IMR-90 (cell line): ENCODE data around the gene KCNN3. TPM values are rescaled to one million over a fixed set of nuclear protein-coding genes. Genes with fewer than 3 reads are reported as not detected.

Source experiments
- ATAC-seq: fragments of 200-7000 bp; cut with Tn5 transposase; 2 replicates; pipeline ENCODE4 v1.9.1; 2020; ENCODE audit warnings: low read depth, mild to moderate bottlenecking, moderate library complexity
- BruUV-seq: library from RNA; stranded (reverse); fragments of 400-500 nt; replicated peaks from 2 replicates; lab custom pipeline; 2021; lab: Mats Ljungman, UMichigan
- CTCF ChIA-PET: fragments of 300-600 bp; formaldehyde crosslinking; extraction: SDS; loops from one replicate; lab custom pipeline; 2021; ENCODE audit warnings: antibody characterized with exemption; lab: Yijun Ruan, JAX
- POLR2A ChIA-PET: fragments of 300-600 bp; sonication (Branson Sonifier 250); formaldehyde crosslinking; loops from one replicate; lab custom pipeline; 2022; ENCODE audit warnings: antibody characterized with exemption; ENCODE audit not compliant: unreplicated experiment; lab: Charles Lee
- DNase-seq: peaks from one replicate; pipeline ENCODE4 v3.0.0; 2013
- H2AFZ ChIP-seq: replicated peaks from 2 replicates; pipeline ENCODE3; 2013; ENCODE audit warnings: low read length, mild to moderate bottlenecking; ENCODE audit not compliant: poor library complexity
- H2AK5ac ChIP-seq: 2 replicates; pipeline ENCODE4 v1.6.1; 2013; ENCODE audit warnings: low read depth, low read length, inconsistent platforms
- H2AK9ac ChIP-seq: replicated peaks from 2 replicates; pipeline ENCODE3; 2013; ENCODE audit warnings: mild to moderate bottlenecking, low read depth, low read length, moderate library complexity; ENCODE audit not compliant: poor library complexity
- H2BK120ac ChIP-seq: 2 replicates; pipeline ENCODE4 v1.6.1; 2013; ENCODE audit warnings: low read depth, low read length, inconsistent platforms
- H2BK15ac ChIP-seq: 3 replicates; pipeline ENCODE4 v1.6.1; 2013; ENCODE audit warnings: low read depth, low read length, inconsistent platforms
- H2BK20ac ChIP-seq: 2 replicates; pipeline ENCODE4 v1.6.1; 2013; ENCODE audit warnings: low read depth, mild to moderate bottlenecking, inconsistent platforms, low read length, moderate library complexity
- H2BK5ac ChIP-seq: 2 replicates; pipeline ENCODE4 v1.6.1; 2013; ENCODE audit warnings: mild to moderate bottlenecking, low read depth, low read length, inconsistent platforms; ENCODE audit not compliant: poor library complexity, severe bottlenecking
- H3K14ac ChIP-seq: replicated peaks from 2 replicates; pipeline ENCODE4 v1.6.1; 2013; ENCODE audit warnings: low read depth, low read length, inconsistent platforms
- H3K18ac ChIP-seq: 2 replicates; pipeline ENCODE4 v1.6.1; 2013; ENCODE audit warnings: low read depth, low read length, control low read depth
- H3K23ac ChIP-seq: 2 replicates; pipeline ENCODE4 v1.6.1; 2013; ENCODE audit warnings: low read depth, low read length, inconsistent platforms
- H3K27ac ChIP-seq: 2 replicates; pipeline ENCODE4 v1.5.1; 2013; ENCODE audit warnings: mild to moderate bottlenecking, control low read depth, low read length; ENCODE audit not compliant: insufficient read depth
- H3K27me3 ChIP-seq: 2 replicates; pipeline ENCODE4 v1.6.1; 2013; ENCODE audit warnings: low read length; ENCODE audit not compliant: control insufficient read depth, insufficient read depth
- H3K36me3 ChIP-seq: 2 replicates; pipeline ENCODE4 v1.6.1; 2013; ENCODE audit warnings: low read length, mixed read lengths; ENCODE audit not compliant: control insufficient read depth, insufficient read depth
- H3K4ac ChIP-seq: 2 replicates; pipeline ENCODE4 v1.6.1; 2013; ENCODE audit warnings: low read depth, low read length, inconsistent platforms
- H3K4me1 ChIP-seq: 2 replicates; pipeline ENCODE4 v1.6.1; 2013; ENCODE audit warnings: low read length, mixed read lengths; ENCODE audit not compliant: control insufficient read depth, insufficient read depth
- H3K4me2 ChIP-seq: 2 replicates; pipeline ENCODE4 v1.6.1; 2013; ENCODE audit warnings: low read depth, mild to moderate bottlenecking, control low read depth, low read length, moderate library complexity
- H3K4me3 ChIP-seq: 2 replicates; pipeline ENCODE4 v1.5.1; 2013; ENCODE audit warnings: low read depth, mild to moderate bottlenecking, control low read depth, low read length, moderate library complexity; ENCODE audit not compliant: insufficient read depth
- H3K56ac ChIP-seq: 2 replicates; pipeline ENCODE4 v1.6.1; 2013; ENCODE audit warnings: low read length, inconsistent platforms; ENCODE audit not compliant: insufficient read depth; ENCODE audit errors: extremely low read depth
- H3K79me1 ChIP-seq, 2 experiments: 2 replicates each; pipeline ENCODE4 v1.6.1; 2013; ENCODE audit warnings: low read length in 2 of 2, inconsistent platforms in 1 of 2, low read depth in 1 of 2
- H3K9ac ChIP-seq: 2 replicates; pipeline ENCODE4 v1.6.1; 2013; ENCODE audit warnings: low read depth, low read length, control low read depth
- H3K9me1 ChIP-seq: 2 replicates; pipeline ENCODE4 v1.6.1; 2013; ENCODE audit warnings: low read length, inconsistent platforms; ENCODE audit not compliant: insufficient read depth
- H3K9me3 ChIP-seq: 2 replicates; pipeline ENCODE4 v1.6.1; 2013; ENCODE audit warnings: low read length; ENCODE audit not compliant: control insufficient read depth, insufficient read depth
- H4K20me1 ChIP-seq: 2 replicates; pipeline ENCODE4 v1.6.1; 2013; ENCODE audit warnings: low read length, inconsistent platforms; ENCODE audit not compliant: insufficient read depth
- H4K5ac ChIP-seq: 2 replicates; pipeline ENCODE4 v1.6.1; 2013; ENCODE audit warnings: mild to moderate bottlenecking, low read depth, low read length, control low read depth
- H4K8ac ChIP-seq, 2 experiments: 2 replicates each; pipeline ENCODE4 v1.6.1; 2013; ENCODE audit warnings: low read depth in 2 of 2, low read length in 2 of 2, control low read depth in 1 of 2, inconsistent platforms in 1 of 2
- H4K91ac ChIP-seq: 2 replicates; pipeline ENCODE4 v1.6.1; 2013; ENCODE audit warnings: low read depth, low read length, inconsistent platforms; ENCODE audit not compliant: insufficient read depth
- CEBPB ChIP-seq: IDR thresholded peaks from 2 replicates; pipeline ENCODE4 v1.6.1; 2012; ENCODE audit warnings: low read depth, low read length, improper control_type of control experiment
- CHD1 ChIP-seq: IDR thresholded peaks from 2 replicates; pipeline ENCODE4 v1.6.1; 2012; ENCODE audit warnings: low read depth, low read length, improper control_type of control experiment
- MAFK ChIP-seq: IDR thresholded peaks from 2 replicates; pipeline ENCODE4 v1.6.1; 2012; ENCODE audit warnings: low read depth, low read length, improper control_type of control experiment
- MXI1 ChIP-seq: IDR thresholded peaks from 2 replicates; pipeline ENCODE4 v1.6.1; 2012; ENCODE audit warnings: low read depth, mild to moderate bottlenecking, low read length, moderate library complexity, borderline replicate concordance
- NFE2L2 ChIP-seq: fragments of 150-350 bp; IDR thresholded peaks from 2 replicates; pipeline ENCODE4 v1.6.1; 2016; ENCODE audit warnings: low read depth, mild to moderate bottlenecking, low read length
- POLR2A ChIP-seq: IDR thresholded peaks from 2 replicates; pipeline ENCODE4 v1.6.1; 2012; ENCODE audit warnings: mild to moderate bottlenecking, low read depth, low read length
- RAD21 ChIP-seq: IDR thresholded peaks from 2 replicates; pipeline ENCODE4 v1.6.1; 2012; ENCODE audit warnings: low read length, improper control_type of control experiment
- RCOR1 ChIP-seq: IDR thresholded peaks from 2 replicates; pipeline ENCODE4 v1.6.1; 2012; ENCODE audit warnings: mild to moderate bottlenecking, low read length, improper control_type of control experiment; ENCODE audit not compliant: insufficient replicate concordance
- WGBS, 2 experiments: methylation state at CpG; one replicate each; pipeline versions ENCODE4 v1.1.5 to v1.1.7; 2013; ENCODE audit warnings: missing lambda C conversion rate in 2 of 2; ENCODE audit not compliant: insufficient read length in 1 of 2; ENCODE audit errors: extremely low coverage in 2 of 2; 5-methylcytosine and 5-hydroxymethylcytosine counted together
- dilution Hi-C: fragments of 300-500 bp; cut with HindIII; formaldehyde crosslinking; loops from one replicate; pipeline ENCODE4 v1.14.3; 2018; ENCODE audit warnings: low sequenced_read_pairs; ENCODE audit not compliant: unreplicated experiment
- in situ Hi-C: fragments of 300-500 bp; cut with MboI; formaldehyde crosslinking; loops from 3 replicates; pipeline ENCODE4 v1.14.3; 2019; ENCODE audit warnings: low sequenced_read_pairs, inconsistent platforms, mixed read lengths
- intact Hi-C: fragments of 100-400 bp; cut with micrococcal nuclease; formaldehyde crosslinking; loops from 2 replicates; pipeline ENCODE4 v1.10.0; 2022
- polyA plus RNA-seq, 3 experiments: library from polyadenylated mRNA; depleted of rRNA; stranded (reverse); fragments of >200 nt; gene quantifications; 2 replicates each; pipeline ENCODE4 v1.2.3, GENCODE V29; 2012; ENCODE audit warnings: low replicate concordance in 1 of 3
- total RNA-seq: library from RNA; depleted of rRNA; stranded (reverse); fragments of >200 nt; gene quantifications from 2 replicates; pipeline ENCODE4 v1.2.3, GENCODE V29; 2012
- TF ChIP-seq, protein P1 (sequence below): fragments of 150-350 bp; IDR thresholded peaks from 2 replicates; pipeline ENCODE4 v1.6.1; 2016; ENCODE audit warnings: low read depth, mild to moderate bottlenecking, low read length, moderate library complexity, borderline replicate concordance

KCNN3 gene
- total and polyA plus RNA-seq, 2 of the 4 experiments (the other 2 are of a cell fraction), result 0.02 TPM; not detected in 1

- Histone ChIP-seq H2BK5ac (no peak overlapping the region), H2BK20ac (no peak overlapping the region), H3K56ac (no peak overlapping the region), H2AK5ac (no peak overlapping the region), H3K9me3 (peaks cover under 1% of the 10 kb centered on the region; the same call in 1 of the 2 replicates), H3K79me1 (no peaks in the 10 kb centered on the region), H3K27ac (no peak overlapping the region), H3K4ac (no peak overlapping the region), H3K27me3 (peaks cover 60% of the 10 kb centered on the region), H4K8ac (no peak overlapping the region), H2AK9ac (no peak overlapping the region), H3K4me3 (no peak overlapping the region), H3K9ac (no peak overlapping the region), H3K9me1 (no peaks in the 10 kb centered on the region), H4K20me1 (no peaks in the 10 kb centered on the region), H2AFZ (no peak overlapping the region), H3K18ac (no peak overlapping the region), H3K4me1 (no peaks in the 10 kb centered on the region), H4K91ac (no peak overlapping the region), H4K5ac (no peak overlapping the region), H2BK120ac (no peak overlapping the region), H3K23ac (no peak overlapping the region), H3K14ac (no peak overlapping the region), H3K36me3 (no peaks in the 10 kb centered on the region), H2BK15ac (no peak overlapping the region), H3K4me2 (no peak overlapping the region)
- intact Hi-C loops, result no loop called here
- POLR2A ChIA-PET, result no interaction called here
- 25% methylated on average over 1 of the region's 3 CpGs; no CpG with 5 or more reads in 1 of the 2 experiments for WGBS, 2 experiments
- DNase-seq, result no peak
- TF ChIP-seq CHD1 (no peak), NFE2L2 (no peak), MXI1 (no peak), POLR2A (no peak), RAD21 (no peak), CEBPB (no peak), MAFK (no peak), RCOR1 (no peak)
- TF ChIP-seq, protein P1, sequence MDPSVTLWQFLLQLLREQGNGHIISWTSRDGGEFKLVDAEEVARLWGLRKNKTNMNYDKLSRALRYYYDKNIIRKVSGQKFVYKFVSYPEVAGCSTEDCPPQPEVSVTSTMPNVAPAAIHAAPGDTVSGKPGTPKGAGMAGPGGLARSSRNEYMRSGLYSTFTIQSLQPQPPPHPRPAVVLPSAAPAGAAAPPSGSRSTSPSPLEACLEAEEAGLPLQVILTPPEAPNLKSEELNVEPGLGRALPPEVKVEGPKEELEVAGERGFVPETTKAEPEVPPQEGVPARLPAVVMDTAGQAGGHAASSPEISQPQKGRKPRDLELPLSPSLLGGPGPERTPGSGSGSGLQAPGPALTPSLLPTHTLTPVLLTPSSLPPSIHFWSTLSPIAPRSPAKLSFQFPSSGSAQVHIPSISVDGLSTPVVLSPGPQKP, result no peak
- no TSS peak for BruUV-seq
- dilution Hi-C loops, result no loop called here
- CTCF ChIA-PET, result no interaction called here
- in situ Hi-C loops, result no loop called here
- no peak for ATAC-seq
These were observed 86.1 kb downstream of the KCNN3 start for GRCh38 chr1:154783976-154784375.
